COR-L47 (cell line): ENCODE results near the gene CEP83.
A peak's percentile ranks its signal among the peaks of the same experiment; 100 is the strongest.
"Not testable (repeated sequence)": the region's sequence is repeated elsewhere in the genome, so short reads cannot be mapped to it uniquely, and the experiment has no call there.

Experiments used
- DNase-seq: peaks from one replicate; lab custom pipeline; 2025; lab: John Stamatoyannopoulos, UW

Gene CEP83

GRCh38 chr12:94459728-94460615 lies at the start of gene CEP83:
Gene CEP83 (minus strand): TSS chr12:94459867. CDS start chr12:94412490, 47,377 bp downstream.
- DNase-seq = peak; percentile 90

- no peak for DNase-seq
Measured at GRCh38 chr12:94509317-94509716, 49.6 kb upstream of the CEP83 start.

- no peak for DNase-seq
Measured at GRCh38 chr12:94507455-94507854, 47.8 kb upstream of the CEP83 start.

- DNase-seq = no peak
Measured at GRCh38 chr12:94504386-94504785, 44.7 kb upstream of the CEP83 start.

- DNase-seq = no peak
Measured at GRCh38 chr12:94503619-94504018, 44.0 kb upstream of the CEP83 start.

- no peak for DNase-seq
Measured at GRCh38 chr12:94500831-94501567, 41.3 kb upstream of the CEP83 start.

- DNase-seq = no peak
Measured at GRCh38 chr12:94498698-94499097, 39.0 kb upstream of the CEP83 start.

GRCh38 chr12:94498073-94498472 lies 38.4 kb upstream of the CEP83 start:
- peak; percentile 9 for DNase-seq

GRCh38 chr12:94495445-94496115 lies 35.9 kb upstream of the CEP83 start:
- DNase-seq = no peak

GRCh38 chr12:94491489-94491888 lies 31.8 kb upstream of the CEP83 start:
- DNase-seq = no peak

- DNase-seq = no peak
Measured at GRCh38 chr12:94488463-94488862, 28.8 kb upstream of the CEP83 start.

- no peak for DNase-seq
Measured at GRCh38 chr12:94481734-94482133, 22.1 kb upstream of the CEP83 start.

GRCh38 chr12:94469522-94469921 lies 9.9 kb upstream of the CEP83 start:
- DNase-seq = no peak

- DNase-seq = no peak
Measured at GRCh38 chr12:94460616-94460959, 921 bp upstream of the CEP83 start.

GRCh38 chr12:94458877-94459727 lies 565 bp downstream of the CEP83 start:
- DNase-seq = peak; percentile 39

GRCh38 chr12:94457311-94457710 lies 2.4 kb downstream of the CEP83 start:
- DNase-seq = no peak

GRCh38 chr12:94454318-94454717 lies 5.3 kb downstream of the CEP83 start:
- not testable (repeated sequence) for DNase-seq

- no peak for DNase-seq
Measured at GRCh38 chr12:94445662-94446061, 14.0 kb downstream of the CEP83 start.

- no peak for DNase-seq
Measured at GRCh38 chr12:94437303-94437702, 22.4 kb downstream of the CEP83 start.

GRCh38 chr12:94435511-94435927 lies 24.1 kb downstream of the CEP83 start:
- no peak for DNase-seq

GRCh38 chr12:94434171-94434570 lies 25.5 kb downstream of the CEP83 start:
- no peak for DNase-seq

- DNase-seq = no peak
Measured at GRCh38 chr12:94433744-94434143, 25.9 kb downstream of the CEP83 start.
